OCI-LY7 (cell line): ENCODE results near the gene LRRC4B.

Experiments used
- CTCF ChIP-seq: fragments of 200-600 bp; sonication (generic); conservative IDR thresholded peaks from 2 replicates; pipeline ENCODE4 v1.5.1; 2014; ENCODE audit warnings: mild to moderate bottlenecking, antibody characterized with exemption, low read length, moderate library complexity, mixed read lengths
- EZH2phosphoT487 ChIP-seq: fragments of 200-600 bp; sonication (generic); IDR thresholded peaks from 2 replicates; pipeline ENCODE4 v1.6.1; 2018; ENCODE audit warnings: low read depth, borderline replicate concordance, mild to moderate bottlenecking, mixed run types, antibody characterized with exemption, low read length, moderate library complexity, mixed read lengths

- no peak for TF ChIP-seq CTCF
- TF ChIP-seq EZH2phosphoT487: no peak
Measured at GRCh38 chr19:50488389-50489194, 79.6 kb downstream of the LRRC4B start.
